GM18511 (cell line): ENCODE data around the gene SHC2.
"Not testable (repeated sequence)": the region's sequence is repeated elsewhere in the genome, so short reads cannot be mapped to it uniquely, and the experiment has no call there.

Experiments used
- ATAC-seq: cut with Tn5 transposase; IDR thresholded peaks from one replicate; pipeline ENCODE4 v1.9.1; 2021; ENCODE audit warnings: mild to moderate bottlenecking, moderate library complexity; ENCODE audit not compliant: unreplicated experiment

The SHC2 gene

GRCh38 chr19:408902-409515 lies 51.8 kb downstream of the SHC2 start, which contains the start of gene C2CD4C:
TSS of gene C2CD4C (minus strand) at chr19:409147. CDS start at chr19:408361, 786 bp downstream.
- no peak for ATAC-seq

- no peak for ATAC-seq
Observed at GRCh38 chr19:408441-408901, 52.4 kb downstream of the SHC2 start.

GRCh38 chr19:407511-408440 lies 53.1 kb downstream of the SHC2 start:
- no peak for ATAC-seq

GRCh38 chr19:406971-407510 lies 53.8 kb downstream of the SHC2 start:
- no peak for ATAC-seq

GRCh38 chr19:406135-406781 lies 54.6 kb downstream of the SHC2 start:
- no peak for ATAC-seq

GRCh38 chr19:405121-405965 lies 55.5 kb downstream of the SHC2 start:
- ATAC-seq, result no peak

GRCh38 chr19:403221-404027 lies 57.4 kb downstream of the SHC2 start:
- no peak for ATAC-seq

GRCh38 chr19:402786-403185 lies 58.0 kb downstream of the SHC2 start:
- ATAC-seq, result no peak

- ATAC-seq, result no peak
Observed at GRCh38 chr19:401866-402511, 58.8 kb downstream of the SHC2 start.

GRCh38 chr19:400976-401865 lies 59.6 kb downstream of the SHC2 start:
- no peak for ATAC-seq

- no peak for ATAC-seq
Observed at GRCh38 chr19:399370-399769, 61.5 kb downstream of the SHC2 start.

GRCh38 chr19:398719-399118 lies 62.1 kb downstream of the SHC2 start:
- no peak for ATAC-seq

GRCh38 chr19:397941-398706 lies 62.7 kb downstream of the SHC2 start:
- no peak for ATAC-seq

GRCh38 chr19:397321-397720 lies 63.5 kb downstream of the SHC2 start:
- no peak for ATAC-seq

- ATAC-seq, result no peak
Observed at GRCh38 chr19:395467-395866, 65.4 kb downstream of the SHC2 start.

GRCh38 chr19:394857-395256 lies 66.0 kb downstream of the SHC2 start:
- ATAC-seq, result not testable (repeated sequence)

GRCh38 chr19:393560-393959 lies 67.3 kb downstream of the SHC2 start:
- not testable (repeated sequence) for ATAC-seq
